ENCODE measurements around the gene ILDR1.

GRCh38 chr3:121985846-121986245 is 36.2 kb downstream of the ILDR1 start:
- TF ChIP-seq USF2 (IDR thresholded peaks at IDR 0.05; ENCODE audit: borderline replicate concordance, low read depth, low read length) = no peak
- no peak for TF ChIP-seq MAX (IDR thresholded peaks at IDR 0.05; ENCODE audit: low read depth, low read length)
- no peak for TF ChIP-seq EZH2 (IDR thresholded peaks at IDR 0.05; ENCODE audit: borderline replicate concordance, control insufficient read depth, low read depth, low read length)
- no peak for TF ChIP-seq EP300 (IDR thresholded peaks at IDR 0.05; ENCODE audit: borderline replicate concordance in 1 of 2, control insufficient read depth in 1 of 2, low read depth in 2 of 2, low read length in 2 of 2)
- no peak for TF ChIP-seq EED (IDR thresholded peaks at IDR 0.05; ENCODE audit: low read depth)
- TF ChIP-seq E4F1 (IDR thresholded peaks at IDR 0.05; ENCODE audit: borderline replicate concordance, partially characterized antibody) = no peak
